Kidney (tissue), 14 donors: ENCODE data around the gene PTPRK. TPM values are rescaled to one million over a fixed set of nuclear protein-coding genes. Genes with fewer than 3 reads are reported as not detected.
A peak's percentile ranks its signal among the peaks of the same experiment; 100 is the strongest.

Source experiments
- DNase-seq, 5 donors: peaks; one replicate each; pipeline ENCODE4 v3.0.0-alpha.2; 2013 to 2020
- FAIRE-seq: peaks from 2 replicates; lab custom pipeline; 2012; peaks lifted over from hg19 to GRCh38; lab: Jason Lieb, UNC
- H3K27ac ChIP-seq, 2 donors: one replicate each; pipeline ENCODE4 v1.7.0; 2013; ENCODE audit warnings: low read depth in 2 of 2, low read length in 2 of 2, inconsistent platforms in 1 of 2
- H3K27me3 ChIP-seq: one replicate; pipeline ENCODE4 v1.7.1; 2013; ENCODE audit warnings: low read length, inconsistent platforms; ENCODE audit not compliant: control insufficient read depth, insufficient read depth
- H3K36me3 ChIP-seq, 3 donors: one replicate each; pipeline versions ENCODE4 v1.7.0 to v1.7.1; 2013; ENCODE audit warnings: low read length in 3 of 3, control low read depth in 1 of 3, inconsistent platforms in 1 of 3; ENCODE audit not compliant: insufficient read depth in 3 of 3, control insufficient read depth in 2 of 3
- H3K4me1 ChIP-seq, 3 donors: one replicate each; pipeline versions ENCODE4 v1.7.0 to v1.7.1; 2013; ENCODE audit warnings: low read length in 3 of 3, inconsistent platforms in 1 of 3, low read depth in 1 of 3; ENCODE audit not compliant: control insufficient read depth in 2 of 3, insufficient read depth in 2 of 3
- H3K4me3 ChIP-seq, 3 donors: one replicate each; pipeline versions ENCODE4 v1.7.0 to v1.8.1; 2013; ENCODE audit warnings: low read length in 3 of 3, control low read depth in 1 of 3, inconsistent platforms in 1 of 3
- H3K9ac ChIP-seq, 3 donors: one replicate each; pipeline versions ENCODE4 v1.7.0 to v1.7.1; 2013; ENCODE audit warnings: low read length in 3 of 3, control low read depth in 1 of 3, inconsistent platforms in 1 of 3
- H3K9me3 ChIP-seq, 3 donors: one replicate each; pipeline versions ENCODE4 v1.7.0 to v1.7.1; 2013; ENCODE audit warnings: low read length in 3 of 3, control low read depth in 1 of 3, inconsistent platforms in 1 of 3; ENCODE audit not compliant: control insufficient read depth in 2 of 3, insufficient read depth in 1 of 3
- intact Hi-C: fragments of 100-400 bp; cut with DNase I; formaldehyde crosslinking; loops from one replicate; pipeline ENCODE4 v1.11.1; 2022
- polyA plus RNA-seq: library from polyadenylated mRNA; stranded (reverse); fragments of 350-450 nt; fragmentation: Illumina TruSeq; extraction: RNeasy Lipid Tissue Mini Kit (QIAGEN cat#74804); gene quantifications from one replicate; pipeline ENCODE4 v1.2.3, GENCODE V29; 2014; ENCODE audit warnings: low read depth, low replicate concordance; ENCODE audit not compliant: insufficient read depth
- total RNA-seq: library from RNA; stranded (reverse); fragmentation: NEBNext Ultra II Directional; extraction: Animal tissue kit (Norgen Biotek cat#: 25700); gene quantifications from one replicate; pipeline ENCODE4 v1.2.1, GENCODE V29; 2021
- TF ChIP-seq, protein P1 (sequence below): IDR thresholded peaks from 3 replicates; pipeline ENCODE4 v1.5.1; 2012; ENCODE audit warnings: mild to moderate bottlenecking, moderate library complexity, borderline replicate concordance; ENCODE audit not compliant: insufficient read depth; ENCODE audit errors: extremely low read depth
- donor health status: control.
- donor health status: control.
- donor health status: control.
- donor health status: control.
- donor health status: control.
- donor health status: DM: yes; HTN: yes; CAD: no.
- donor health status: Normal renal cell carcinoma (clear cell type).

The PTPRK gene
- total and polyA plus RNA-seq, 2 donors from 2014 or later: 9.2 to 72.8 TPM

DNA sequence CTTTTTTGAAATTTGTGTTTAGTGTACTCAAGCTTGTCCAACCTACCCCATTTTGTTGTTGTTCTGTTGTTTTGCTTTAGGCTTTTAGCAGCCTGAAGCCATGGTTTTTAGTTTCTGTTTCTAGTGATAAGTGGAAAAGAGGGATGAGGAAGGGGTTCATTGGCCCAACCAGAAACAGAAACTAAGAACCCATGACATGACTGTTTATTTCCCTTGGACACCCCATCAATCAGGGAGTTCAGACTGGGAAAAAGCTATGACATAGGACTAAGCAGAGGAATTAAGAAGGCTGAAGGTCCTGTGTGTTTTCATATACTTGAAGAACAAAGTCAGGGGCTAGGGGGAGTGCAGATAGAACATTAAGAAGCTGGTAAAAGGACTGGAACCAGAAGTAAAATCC lies 425.0 kb downstream of the PTPRK start:
- H3K36me3 ChIP-seq: no peaks in the 10 kb centered on the region
- intact Hi-C loops: no loop called here
- H3K27ac ChIP-seq: no peak overlapping the region
- peaks cover 0 to 4% (median 0%) of the 10 kb centered on the region in 3 donors for H3K4me1 ChIP-seq
- no peaks in the 10 kb centered on the region for H3K27me3 ChIP-seq
- TF ChIP-seq, protein P1, sequence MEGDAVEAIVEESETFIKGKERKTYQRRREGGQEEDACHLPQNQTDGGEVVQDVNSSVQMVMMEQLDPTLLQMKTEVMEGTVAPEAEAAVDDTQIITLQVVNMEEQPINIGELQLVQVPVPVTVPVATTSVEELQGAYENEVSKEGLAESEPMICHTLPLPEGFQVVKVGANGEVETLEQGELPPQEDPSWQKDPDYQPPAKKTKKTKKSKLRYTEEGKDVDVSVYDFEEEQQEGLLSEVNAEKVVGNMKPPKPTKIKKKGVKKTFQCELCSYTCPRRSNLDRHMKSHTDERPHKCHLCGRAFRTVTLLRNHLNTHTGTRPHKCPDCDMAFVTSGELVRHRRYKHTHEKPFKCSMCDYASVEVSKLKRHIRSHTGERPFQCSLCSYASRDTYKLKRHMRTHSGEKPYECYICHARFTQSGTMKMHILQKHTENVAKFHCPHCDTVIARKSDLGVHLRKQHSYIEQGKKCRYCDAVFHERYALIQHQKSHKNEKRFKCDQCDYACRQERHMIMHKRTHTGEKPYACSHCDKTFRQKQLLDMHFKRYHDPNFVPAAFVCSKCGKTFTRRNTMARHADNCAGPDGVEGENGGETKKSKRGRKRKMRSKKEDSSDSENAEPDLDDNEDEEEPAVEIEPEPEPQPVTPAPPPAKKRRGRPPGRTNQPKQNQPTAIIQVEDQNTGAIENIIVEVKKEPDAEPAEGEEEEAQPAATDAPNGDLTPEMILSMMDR: no peak
- H3K9me3 ChIP-seq: no peaks in the 10 kb centered on the region
- H3K9ac ChIP-seq: no peak overlapping the region
- DNase-seq (peak in 2 of 5 donors; percentile 10 to 23), FAIRE-seq (no peak)
- no peak overlapping the region for H3K4me3 ChIP-seq

DNA sequence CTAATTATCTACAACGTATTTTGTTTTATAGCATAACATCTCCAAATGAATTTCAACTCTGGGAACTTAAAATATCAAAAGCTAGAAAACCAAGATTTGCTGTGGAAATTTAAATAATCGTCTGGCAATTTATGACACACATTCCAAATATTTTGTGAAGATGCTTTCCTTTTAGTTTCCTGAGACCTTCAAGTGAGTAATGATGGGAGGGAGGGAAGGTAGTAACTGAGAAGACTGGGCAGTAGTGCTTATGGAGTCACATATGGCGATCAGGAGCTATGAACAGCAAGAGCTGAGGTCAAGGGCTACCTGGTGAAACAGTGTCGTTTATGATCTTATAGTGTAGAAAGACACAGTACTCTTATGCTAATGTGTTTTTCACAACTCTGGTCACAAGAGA lies 441.4 kb downstream of the PTPRK start:
- Histone ChIP-seq H3K27ac (no peak overlapping the region), H3K9ac (no peak overlapping the region), H3K9me3 (no peaks in the 10 kb centered on the region), H3K27me3 (no peaks in the 10 kb centered on the region), H3K36me3 (peaks cover 0 to 2% (median 0%) of the 10 kb centered on the region in 3 donors), H3K4me3 (no peak overlapping the region), H3K4me1 (no peaks in the 10 kb centered on the region)
- FAIRE-seq: no peak
- no peak for DNase-seq
- intact Hi-C loops: no loop called here
- TF ChIP-seq, protein P1: no peak

DNA sequence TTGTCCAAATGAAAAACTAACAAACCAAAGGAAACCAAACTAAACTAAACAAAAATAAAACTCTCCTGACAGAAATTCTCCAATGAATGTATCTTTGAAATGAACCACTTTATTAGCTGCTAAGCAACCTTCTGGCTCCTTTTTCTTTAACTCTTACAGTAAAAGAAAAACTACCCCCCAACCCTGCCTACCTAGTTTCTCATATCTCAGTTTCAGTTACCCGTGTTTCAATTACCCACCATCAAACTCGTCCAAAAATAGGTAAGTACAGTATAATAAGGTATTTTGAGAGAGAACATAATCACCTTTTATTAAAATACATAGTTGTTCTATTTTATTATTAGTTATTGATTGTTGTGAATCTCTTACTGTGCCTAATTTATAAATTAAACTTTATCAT lies 442.1 kb downstream of the PTPRK start:
- DNase-seq: no peak
- H3K4me3 ChIP-seq: no peak overlapping the region
- TF ChIP-seq, protein P1: no peak
- no peaks in the 10 kb centered on the region for H3K27me3 ChIP-seq
- no peaks in the 10 kb centered on the region for H3K4me1 ChIP-seq
- H3K9me3 ChIP-seq: no peaks in the 10 kb centered on the region
- H3K36me3 ChIP-seq: peaks cover 0 to 2% (median 0%) of the 10 kb centered on the region in 3 donors
- intact Hi-C loops: no loop called here
- H3K9ac ChIP-seq: no peak overlapping the region
- H3K27ac ChIP-seq: no peak overlapping the region
- no peak for FAIRE-seq

DNA sequence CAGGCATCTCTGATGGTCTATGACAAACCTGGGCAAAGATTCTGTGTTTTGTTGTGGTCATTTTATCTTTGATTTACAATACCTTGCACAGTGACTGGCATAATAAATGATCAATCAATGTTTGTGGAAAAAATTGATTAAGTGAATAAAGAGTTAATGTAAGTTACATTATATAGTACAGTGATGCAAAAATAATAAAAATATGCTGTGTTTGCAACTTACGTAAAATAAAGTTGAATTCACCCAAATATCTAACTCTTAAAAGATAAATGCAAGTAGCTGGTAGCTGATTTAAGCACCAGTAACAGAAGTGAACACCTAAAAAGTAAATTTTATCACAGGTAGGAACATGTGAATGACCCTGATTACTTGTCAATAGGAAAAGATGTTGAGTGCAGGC lies 443.6 kb downstream of the PTPRK start:
- H3K27ac ChIP-seq: no peak overlapping the region
- H3K4me1 ChIP-seq: no peaks in the 10 kb centered on the region
- no peaks in the 10 kb centered on the region for H3K36me3 ChIP-seq
- no peaks in the 10 kb centered on the region for H3K9me3 ChIP-seq
- no peak overlapping the region for H3K4me3 ChIP-seq
- FAIRE-seq (no peak), DNase-seq (no peak)
- TF ChIP-seq, protein P1: no peak
- H3K9ac ChIP-seq: no peak overlapping the region
- H3K27me3 ChIP-seq: no peaks in the 10 kb centered on the region
- intact Hi-C loops: no loop called here
